Left kidney (tissue), 2 donors: ENCODE measurements around the gene CALHM2. TPM values are rescaled to one million over a fixed set of nuclear protein-coding genes. Genes with fewer than 3 reads are reported as not detected.
A peak's percentile ranks its signal among the peaks of the same experiment; 100 is the strongest.

ENCODE experiments used
- DNase-seq: peaks from one replicate; pipeline ENCODE4 v3.0.0-alpha.2; 2013
- polyA plus RNA-seq: library from polyadenylated mRNA; unstranded; fragments of 120-200 nt; gene quantifications from one replicate; pipeline ENCODE4 v1.2.1, GENCODE V29; 2013; ENCODE audit not compliant: insufficient read length

CALHM2 gene
- polyA plus RNA-seq, 1 donor, result 10.3 TPM

- DNase-seq, result peak; percentile 67
Measured at GRCh38 chr10:103416436-103417147, 35.6 kb downstream of the CALHM2 start.

- no peak for DNase-seq
Measured at GRCh38 chr10:103415581-103415980, 36.6 kb downstream of the CALHM2 start.

GRCh38 chr10:103413564-103413963 lies 38.6 kb downstream of the CALHM2 start:
- DNase-seq, result no peak

DNA sequence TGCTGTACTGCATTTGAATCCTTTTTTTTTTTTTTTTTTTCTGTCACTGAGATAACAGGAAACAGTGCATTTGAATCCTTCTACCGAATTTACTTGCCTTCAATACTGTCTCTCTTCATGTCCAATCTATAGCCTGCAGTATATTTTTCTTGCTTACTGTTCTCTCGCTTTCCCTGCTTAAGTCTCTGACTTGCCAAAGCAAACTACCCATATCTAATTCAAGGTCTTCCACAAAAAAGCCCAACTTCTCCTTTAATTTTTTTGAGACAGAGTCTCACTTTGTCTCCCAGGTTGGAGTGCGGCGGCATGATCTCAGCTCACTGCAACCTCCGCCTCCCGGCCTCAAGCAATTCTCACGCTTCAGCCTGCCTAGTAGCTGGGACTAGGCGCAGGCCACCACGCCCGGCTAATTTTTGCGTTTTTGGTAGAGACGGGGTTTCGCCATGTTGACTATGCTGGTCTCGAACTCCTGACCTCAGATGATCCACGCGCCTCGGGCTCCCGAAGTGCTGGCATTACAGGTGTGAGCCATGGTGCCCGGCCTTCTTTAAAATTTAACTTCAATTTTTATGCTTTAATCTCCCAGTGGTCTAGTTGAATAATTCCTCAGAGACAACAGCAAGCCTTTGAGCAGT lies 54.9 kb downstream of the CALHM2 start:
- no peak for DNase-seq

DNA sequence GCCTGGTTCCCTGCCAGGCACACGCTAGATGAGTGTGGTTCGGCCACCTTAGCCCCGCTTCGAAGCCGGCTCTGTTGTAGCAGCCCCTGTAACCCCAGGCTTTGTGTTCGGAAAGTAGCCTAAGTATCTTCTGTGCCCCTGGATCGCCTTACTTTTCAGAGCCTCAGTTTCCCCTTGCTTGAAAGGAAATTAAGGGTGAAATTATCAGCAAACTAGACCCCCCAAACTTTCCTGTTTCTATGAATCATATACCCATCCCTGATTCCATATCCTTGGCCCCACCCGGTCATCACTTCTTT lies 55.4 kb downstream of the CALHM2 start:
- DNase-seq, result no peak

Other genes with a start within 250 kb of the CALHM2 start
- gene RPEL1, start 206.5 kb downstream of the CALHM2 start, polyA plus RNA-seq, result 0.18 TPM
- 0.53 TPM for gene INA, start 175.2 kb downstream of the CALHM2 start, polyA plus RNA-seq
- gene PCGF6, start 101.2 kb downstream of the CALHM2 start, polyA plus RNA-seq, result 15.7 TPM
- gene TAF5, start 84.4 kb downstream of the CALHM2 start, polyA plus RNA-seq, result 9.4 TPM
- 226 TPM for gene ATP5MK, start 55.9 kb downstream of the CALHM2 start, polyA plus RNA-seq
- gene PDCD11, start 55.7 kb downstream of the CALHM2 start, polyA plus RNA-seq, result 40.4 TPM
- gene CALHM1, start 6.5 kb upstream of the CALHM2 start, polyA plus RNA-seq, result 0.05 TPM
- not detected for gene CALHM3, start 26.9 kb upstream of the CALHM2 start, polyA plus RNA-seq
- 1.6 TPM for gene NEURL1, start 41.3 kb upstream of the CALHM2 start, polyA plus RNA-seq